Stimulated activated CD8-positive, alpha-beta memory T cell treated with anti-CD3 and anti-CD28 coated beads, Interleukin-15, amount 100 ng/mL, for 24 hours (primary cell): ENCODE data around the gene TIPARP.

ENCODE experiments used
- DNase-seq: peaks from one replicate; pipeline ENCODE4 v3.0.0-alpha.2; 2020; ENCODE audit warnings: low read depth

TIPARP gene

DNA sequence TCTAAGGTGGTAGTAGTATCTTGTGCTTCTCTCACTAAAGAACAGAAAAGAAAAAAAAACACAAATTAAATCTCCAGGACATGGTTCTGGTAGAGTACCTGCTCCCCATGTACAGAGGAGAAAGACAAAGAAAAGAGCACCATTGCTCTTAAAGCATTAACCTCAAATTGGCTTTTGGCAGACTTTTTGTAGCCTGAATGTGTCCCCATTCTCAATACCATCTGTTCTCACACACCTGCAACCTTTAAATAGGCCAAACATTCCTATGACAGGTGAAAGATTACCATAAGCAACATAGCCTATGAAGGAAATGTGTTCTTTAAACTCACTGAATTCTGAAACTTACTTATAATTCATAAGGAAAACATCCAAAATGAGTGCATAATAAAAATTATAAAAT is 68.0 kb downstream of the TIPARP start:
- DNase-seq, result no peak

- no peak for DNase-seq
Observed at GRCh38 chr3:156743859-156744258, 69.5 kb downstream of the TIPARP start.

- no peak for DNase-seq
Observed at GRCh38 chr3:156744631-156745030, 70.2 kb downstream of the TIPARP start.

DNA sequence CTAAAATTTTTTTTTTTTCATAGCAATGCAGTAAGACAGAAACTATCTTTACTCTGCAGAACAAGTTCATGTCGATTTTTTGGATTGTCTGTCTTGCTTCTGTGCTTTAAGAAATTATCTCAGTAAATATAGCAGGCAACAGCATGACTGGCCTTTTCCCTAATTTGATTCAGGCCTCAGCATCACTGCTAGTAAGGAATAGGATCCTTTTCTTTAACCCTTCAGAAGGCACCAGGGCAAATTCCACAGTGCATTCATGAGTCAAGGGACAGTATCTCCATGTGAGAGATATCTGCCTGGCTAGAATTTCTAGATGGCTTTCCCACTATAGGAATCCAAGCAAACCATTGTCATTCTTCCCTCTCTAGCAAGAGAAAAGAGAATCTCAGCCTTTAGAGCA is 71.4 kb downstream of the TIPARP start:
- no peak for DNase-seq

- no peak for DNase-seq
Observed at GRCh38 chr3:156747046-156747445, 72.7 kb downstream of the TIPARP start.

GRCh38 chr3:156749244-156749643 is 74.9 kb downstream of the TIPARP start:
- DNase-seq, result no peak

GRCh38 chr3:156750191-156750873 is 75.9 kb downstream of the TIPARP start:
- DNase-seq, result no peak

DNA sequence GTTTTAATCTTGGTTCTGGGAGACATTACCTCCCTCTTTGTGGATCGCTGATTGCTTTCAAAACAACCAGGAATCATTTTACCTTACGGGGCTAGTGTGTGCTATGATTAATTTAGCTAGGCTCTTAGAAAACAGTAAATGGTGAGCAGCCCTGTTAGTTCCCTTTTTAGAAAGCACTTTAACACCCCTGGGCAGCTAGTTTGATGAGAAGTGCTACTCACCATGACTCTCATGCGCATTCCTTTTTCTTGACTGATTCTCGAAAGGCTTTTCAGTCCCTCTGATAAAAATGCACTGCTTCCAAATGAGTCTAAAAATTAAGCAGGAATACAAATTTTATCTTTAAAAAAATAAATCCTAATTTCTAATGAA is 76.5 kb downstream of the TIPARP start:
- DNase-seq, result no peak

DNA sequence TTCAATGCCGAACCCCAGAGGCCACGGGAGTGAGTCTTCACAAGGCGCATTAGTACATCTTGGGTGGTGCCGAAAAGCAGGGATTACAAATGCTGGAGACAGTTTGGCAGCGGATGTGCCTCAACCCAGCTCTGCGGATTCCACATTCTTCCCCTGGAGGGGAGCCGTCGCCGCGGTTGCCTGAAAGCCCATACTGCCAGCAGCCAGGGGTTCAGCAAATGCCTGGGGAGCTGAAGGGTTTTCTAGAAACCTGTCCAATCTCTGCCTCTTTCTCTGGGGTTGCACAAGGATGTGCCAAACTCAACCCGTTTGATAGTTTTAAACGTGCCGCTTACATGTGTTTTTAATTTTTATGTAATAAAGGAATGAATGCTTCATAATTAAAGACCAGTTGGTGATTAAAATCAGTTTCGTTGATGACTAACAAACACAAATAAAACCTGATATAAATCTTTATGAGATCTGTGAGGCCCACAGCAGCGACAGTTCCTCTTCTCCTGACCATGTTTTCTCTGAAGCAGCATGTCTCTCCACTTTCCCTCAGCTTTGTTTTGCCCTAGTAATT is 77.2 kb downstream of the TIPARP start:
- DNase-seq, result no peak
